Neural progenitor cell (in vitro differentiated cells): ENCODE results near the gene PNPLA5. TPM values are rescaled to one million over a fixed set of nuclear protein-coding genes. Genes with fewer than 3 reads are reported as not detected.

ENCODE experiments used
- DNase-seq: peaks from one replicate; pipeline ENCODE4 v3.0.0-alpha.2; 2016; ENCODE audit warnings: low spot score
- H2AFZ ChIP-seq: fragments of 200-600 bp; sonication (generic); replicated peaks from 2 replicates; pipeline ENCODE4 v1.6.1; 2016; ENCODE audit warnings: antibody characterized with exemption
- H3F3A ChIP-seq: fragments of 200-600 bp; sonication (generic); 2 replicates; pipeline ENCODE4 v1.6.1; 2016; ENCODE audit warnings: antibody characterized with exemption, low read depth
- H3K27ac ChIP-seq: fragments of 200-600 bp; sonication (generic); 2 replicates; pipeline ENCODE4 v1.5.1; 2016; ENCODE audit warnings: mild to moderate bottlenecking
- H3K27me3 ChIP-seq: fragments of 200-600 bp; sonication (generic); 2 replicates; pipeline ENCODE4 v1.6.1; 2016; ENCODE audit warnings: mild to moderate bottlenecking, moderate library complexity
- H3K36me3 ChIP-seq: fragments of 200-600 bp; sonication (generic); 2 replicates; pipeline ENCODE4 v1.5.1; 2016
- H3K4me1 ChIP-seq: fragments of 200-600 bp; sonication (generic); 2 replicates; pipeline ENCODE4 v1.6.1; 2016; ENCODE audit warnings: mixed run types
- H3K4me2 ChIP-seq: fragments of 200-600 bp; sonication (generic); 2 replicates; pipeline ENCODE4 v1.6.1; 2016
- H3K4me3 ChIP-seq: fragments of 200-600 bp; sonication (generic); 2 replicates; pipeline ENCODE4 v1.5.1; 2016
- H3K79me2 ChIP-seq: fragments of 200-600 bp; sonication (generic); 2 replicates; pipeline ENCODE4 v1.6.1; 2016; ENCODE audit warnings: low read depth
- H3K9ac ChIP-seq: fragments of 200-600 bp; sonication (generic); 2 replicates; pipeline ENCODE4 v1.6.1; 2016
- H3K9me3 ChIP-seq: fragments of 200-600 bp; sonication (generic); 2 replicates; pipeline ENCODE4 v1.5.1; 2016; ENCODE audit warnings: low read depth
- H4K20me1 ChIP-seq: fragments of 200-600 bp; sonication (generic); 2 replicates; pipeline ENCODE4 v1.6.1; 2016; ENCODE audit warnings: low read depth
- H3K27ac Mint-ChIP-seq: 3 replicates; pipeline ENCODE4 v1.8.0; 2021; ENCODE audit warnings: mixed read lengths
- H3K27me3 Mint-ChIP-seq: 2 replicates; pipeline ENCODE4 v1.8.0; 2022; ENCODE audit warnings: low read depth, mild to moderate bottlenecking, inconsistent platforms, moderate library complexity, mixed read lengths; ENCODE audit not compliant: insufficient read depth
- H3K36me3 Mint-ChIP-seq: 3 replicates; pipeline ENCODE4 v1.8.0; 2021; ENCODE audit warnings: mixed read lengths
- H3K4me1 Mint-ChIP-seq: 3 replicates; pipeline ENCODE4 v1.8.0; 2021; ENCODE audit warnings: mixed read lengths
- H3K4me3 Mint-ChIP-seq: 3 replicates; pipeline ENCODE4 v1.8.0; 2021; ENCODE audit warnings: mild to moderate bottlenecking, moderate library complexity, mixed read lengths
- H3K9me3 Mint-ChIP-seq: 3 replicates; pipeline ENCODE4 v1.8.0; 2020; ENCODE audit warnings: mixed read lengths
- CTCF ChIP-seq: fragments of 200-600 bp; sonication (generic); IDR thresholded peaks from 2 replicates; pipeline ENCODE4 v1.5.1; 2017; ENCODE audit warnings: antibody characterized with exemption, mild to moderate bottlenecking
- EZH2 ChIP-seq: fragments of 200-600 bp; sonication (generic); IDR thresholded peaks from 2 replicates; pipeline ENCODE4 v1.6.1; 2017; ENCODE audit warnings: antibody characterized with exemption, mild to moderate bottlenecking, moderate library complexity
- EZH2phosphoT487 ChIP-seq: fragments of 200-600 bp; sonication (generic); IDR thresholded peaks from 2 replicates; pipeline ENCODE4 v1.6.1; 2017; ENCODE audit warnings: antibody characterized with exemption
- total RNA-seq: library from RNA; depleted of rRNA; stranded (reverse); fragments of >200 nt; gene quantifications from 2 replicates; pipeline ENCODE4 v1.2.3, GENCODE V29; 2015; ENCODE audit warnings: low replicate concordance

PNPLA5 gene
- total RNA-seq, 1 donor from 2014 or later = 0.11 TPM

DNA sequence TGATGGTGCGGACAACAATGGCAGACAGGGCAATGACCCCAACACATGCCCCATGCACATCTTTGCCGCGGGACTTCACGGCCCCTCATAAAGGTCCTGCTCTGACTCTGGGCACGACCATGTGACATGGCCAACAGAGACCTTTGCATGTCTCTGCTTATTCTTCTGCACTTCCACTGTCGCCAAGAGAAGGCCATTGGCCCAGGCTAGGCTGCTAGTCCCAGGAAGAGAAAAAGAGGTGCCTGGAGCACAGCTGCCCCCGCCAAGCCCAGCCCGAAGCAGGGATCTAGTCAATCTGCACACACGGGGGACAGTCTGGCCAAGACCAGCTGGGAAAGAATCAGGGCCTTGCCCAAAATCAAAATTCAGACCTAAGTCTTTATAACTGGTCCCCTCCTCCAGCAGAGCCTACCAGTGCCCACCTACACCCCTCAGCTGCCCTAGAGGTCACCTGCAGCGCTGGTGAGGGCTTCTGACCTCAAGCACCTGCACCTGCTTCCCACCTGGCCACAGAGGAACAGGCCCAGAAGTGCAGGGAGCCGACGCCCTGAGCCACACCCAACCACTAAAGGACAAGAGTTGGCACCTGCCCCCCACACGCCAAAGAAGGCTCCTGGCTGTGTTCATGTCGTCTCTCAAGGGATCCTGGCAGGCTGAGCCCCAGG, 37.6 kb downstream of the PNPLA5 start:
- DNase-seq = no peak
- Mint-ChIP-seq H3K27ac (no peak overlapping the region), H3K36me3 (no peaks in the 10 kb centered on the region), H3K4me3 (no peak overlapping the region), H3K27me3 (peaks cover 5% of the 10 kb centered on the region), H3K4me1 (peaks cover 10% of the 10 kb centered on the region), H3K9me3 (peaks cover 8% of the 10 kb centered on the region)
- Histone ChIP-seq H2AFZ (no peak overlapping the region), H3K4me2 (no peak overlapping the region), H3K36me3 (no peaks in the 10 kb centered on the region), H3K4me3 (no peak overlapping the region), H3K9me3 (peaks cover 8% of the 10 kb centered on the region), H3K4me1 (no peaks in the 10 kb centered on the region), H3F3A (no peaks in the 10 kb centered on the region), H3K9ac (no peak overlapping the region), H4K20me1 (peaks cover 46% of the 10 kb centered on the region), H3K27me3 (no peaks in the 10 kb centered on the region), H3K79me2 (peaks cover 58% of the 10 kb centered on the region), H3K27ac (no peak overlapping the region)
- TF ChIP-seq EZH2phosphoT487 = no peak
- no peak for TF ChIP-seq EZH2
- no peak for TF ChIP-seq CTCF

GRCh38 chr22:43853328-43853931, 38.4 kb downstream of the PNPLA5 start:
- Mint-ChIP-seq H3K9me3 (peaks cover 5% of the 10 kb centered on the region), H3K4me3 (no peak overlapping the region), H3K27me3 (peaks cover 6% of the 10 kb centered on the region), H3K36me3 (no peaks in the 10 kb centered on the region), H3K27ac (no peak overlapping the region), H3K4me1 (peaks cover 12% of the 10 kb centered on the region)
- TF ChIP-seq EZH2 (no peak), CTCF (no peak), EZH2phosphoT487 (no peak)
- Histone ChIP-seq H2AFZ (no peak overlapping the region), H3K4me3 (no peak overlapping the region), H3K4me1 (peaks cover 6% of the 10 kb centered on the region), H3F3A (no peaks in the 10 kb centered on the region), H3K27me3 (no peaks in the 10 kb centered on the region), H3K9ac (no peak overlapping the region), H3K27ac (no peak overlapping the region), H3K79me2 (peaks cover 51% of the 10 kb centered on the region), H3K4me2 (no peak overlapping the region), H4K20me1 (peaks cover 54% of the 10 kb centered on the region), H3K36me3 (no peaks in the 10 kb centered on the region), H3K9me3 (peaks cover 8% of the 10 kb centered on the region)
- DNase-seq = no peak

GRCh38 chr22:43852573-43853327, 39.1 kb downstream of the PNPLA5 start:
- Histone ChIP-seq H3K4me2 (no peak overlapping the region), H3K4me3 (no peak overlapping the region), H3F3A (no peaks in the 10 kb centered on the region), H3K27me3 (no peaks in the 10 kb centered on the region), H3K27ac (no peak overlapping the region), H3K9ac (no peak overlapping the region), H3K79me2 (peaks cover 52% of the 10 kb centered on the region), H4K20me1 (peaks cover 60% of the 10 kb centered on the region), H2AFZ (no peak overlapping the region), H3K9me3 (peaks cover 8% of the 10 kb centered on the region), H3K4me1 (peaks cover 6% of the 10 kb centered on the region), H3K36me3 (no peaks in the 10 kb centered on the region)
- TF ChIP-seq EZH2phosphoT487 = no peak
- no peak for TF ChIP-seq CTCF
- TF ChIP-seq EZH2 = no peak
- DNase-seq = no peak
- peaks cover 5% of the 10 kb centered on the region for H3K9me3 Mint-ChIP-seq
- no peak overlapping the region for H3K4me3 Mint-ChIP-seq
- peak overlapping the region; percentile 1 for H3K27ac Mint-ChIP-seq
- peaks cover 7% of the 10 kb centered on the region for H3K27me3 Mint-ChIP-seq
- peaks cover 12% of the 10 kb centered on the region for H3K4me1 Mint-ChIP-seq
- no peaks in the 10 kb centered on the region for H3K36me3 Mint-ChIP-seq
